ENCODE results near the gene NOL9. TPM values are rescaled to one million over a fixed set of nuclear protein-coding genes. Genes with fewer than 3 reads are reported as not detected.
A peak's percentile ranks its signal among the peaks of the same experiment; 100 is the strongest.

Gene NOL9
- total and polyA plus RNA-seq, 2 of the 13 experiments (the other 11 are each of a cell fraction or from before 2014, with no cell fraction given), result 18.0 to 24.7 TPM

- no peak for TF ChIP-seq CHCHD3 (CRISPR knock-in tag; IDR thresholded peaks at IDR 0.05)
- TF ChIP-seq ZNF609 (CRISPR knock-in tag; IDR thresholded peaks at IDR 0.05; ENCODE audit: borderline replicate concordance), result peak; percentile 24; the same call in 1 of the 2 replicates
- TF ChIP-seq ISX (CRISPR knock-in tag; conservative IDR thresholded peaks at IDR 0.05), result peak; percentile 73; the same call in 1 of the 2 replicates
- TF ChIP-seq ZNF781 (CRISPR knock-in tag; IDR thresholded peaks at IDR 0.05; ENCODE audit: borderline replicate concordance, not compliant biosample characterization), result peak; percentile 20
- peak; percentile 84; the same call in 1 of the 2 replicates for TF ChIP-seq TOPORS (CRISPR knock-in tag; IDR thresholded peaks at IDR 0.05)
- no peak for TF ChIP-seq LCORL (IDR thresholded peaks at IDR 0.05)
- TF ChIP-seq LCORL (CRISPR knock-in tag; IDR thresholded peaks at IDR 0.05), result peak; percentile 67
- TF ChIP-seq SSRP1 (CRISPR knock-in tag; IDR thresholded peaks at IDR 0.05), result no peak
- TF ChIP-seq ZNF776 (CRISPR knock-in tag; IDR thresholded peaks at IDR 0.05), result peak; percentile 84
- peak; percentile 55; the same call in 1 of the 2 replicates for TF ChIP-seq SAFB2 (CRISPR knock-in tag; IDR thresholded peaks at IDR 0.05; ENCODE audit: borderline replicate concordance, low read depth)
- TF ChIP-seq IRX3 (CRISPR knock-in tag; IDR thresholded peaks at IDR 0.05; ENCODE audit: borderline replicate concordance, low read depth), result peak; percentile 73; the same call in 1 of the 2 replicates
- TF ChIP-seq DR1 (CRISPR knock-in tag; IDR thresholded peaks at IDR 0.05), result peak; percentile 72
- TF ChIP-seq THAP11 (CRISPR knock-in tag; IDR thresholded peaks at IDR 0.05), result peak; percentile 94
- no peak for TF ChIP-seq SMAD9 (CRISPR knock-in tag; IDR thresholded peaks at IDR 0.05)
- TF ChIP-seq, protein P1, sequence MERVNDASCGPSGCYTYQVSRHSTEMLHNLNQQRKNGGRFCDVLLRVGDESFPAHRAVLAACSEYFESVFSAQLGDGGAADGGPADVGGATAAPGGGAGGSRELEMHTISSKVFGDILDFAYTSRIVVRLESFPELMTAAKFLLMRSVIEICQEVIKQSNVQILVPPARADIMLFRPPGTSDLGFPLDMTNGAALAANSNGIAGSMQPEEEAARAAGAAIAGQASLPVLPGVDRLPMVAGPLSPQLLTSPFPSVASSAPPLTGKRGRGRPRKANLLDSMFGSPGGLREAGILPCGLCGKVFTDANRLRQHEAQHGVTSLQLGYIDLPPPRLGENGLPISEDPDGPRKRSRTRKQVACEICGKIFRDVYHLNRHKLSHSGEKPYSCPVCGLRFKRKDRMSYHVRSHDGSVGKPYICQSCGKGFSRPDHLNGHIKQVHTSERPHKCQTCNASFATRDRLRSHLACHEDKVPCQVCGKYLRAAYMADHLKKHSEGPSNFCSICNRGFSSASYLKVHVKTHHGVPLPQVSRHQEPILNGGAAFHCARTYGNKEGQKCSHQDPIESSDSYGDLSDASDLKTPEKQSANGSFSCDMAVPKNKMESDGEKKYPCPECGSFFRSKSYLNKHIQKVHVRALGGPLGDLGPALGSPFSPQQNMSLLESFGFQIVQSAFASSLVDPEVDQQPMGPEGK (CRISPR knock-in tag; IDR thresholded peaks at IDR 0.05), result peak; percentile 75; the same call in 1 of the 2 replicates
- TF ChIP-seq ZBTB21 (CRISPR knock-in tag; IDR thresholded peaks at IDR 0.05), result no peak
- 0 out of 2 replicates have a peak, but pooled peaks have one; percentile 57 for TF ChIP-seq ZSCAN30 (CRISPR knock-in tag; IDR thresholded peaks at IDR 0.05)
- TF ChIP-seq ZNF282 (IDR thresholded peaks at IDR 0.05; ENCODE audit: partially characterized antibody), result no peak
- TF ChIP-seq USF2 (IDR thresholded peaks at IDR 0.05; ENCODE audit: low read depth, low read length), result no peak
- no peak for TF ChIP-seq USF2 (CRISPR knock-in tag; IDR thresholded peaks at IDR 0.05; ENCODE audit: borderline replicate concordance)
- no peak for TF ChIP-seq ZNF530 (CRISPR knock-in tag; IDR thresholded peaks at IDR 0.05; ENCODE audit: low read depth)
Observed at GRCh38 chr1:6554031-6554906, at the start of gene NOL9 (continued).
